ENCODE data around the gene SAXO2. TPM values are rescaled to one million over a fixed set of nuclear protein-coding genes. Genes with fewer than 3 reads are reported as not detected.
"Not testable (repeated sequence)": the region's sequence is repeated elsewhere in the genome, so short reads cannot be mapped to it uniquely, and the experiment has no call there.

SAXO2 gene
- total and polyA plus RNA-seq, 2 of the 8 experiments (the other 6 are each of a cell fraction or from before 2014, with no cell fraction given): 3.1 TPM

DNA sequence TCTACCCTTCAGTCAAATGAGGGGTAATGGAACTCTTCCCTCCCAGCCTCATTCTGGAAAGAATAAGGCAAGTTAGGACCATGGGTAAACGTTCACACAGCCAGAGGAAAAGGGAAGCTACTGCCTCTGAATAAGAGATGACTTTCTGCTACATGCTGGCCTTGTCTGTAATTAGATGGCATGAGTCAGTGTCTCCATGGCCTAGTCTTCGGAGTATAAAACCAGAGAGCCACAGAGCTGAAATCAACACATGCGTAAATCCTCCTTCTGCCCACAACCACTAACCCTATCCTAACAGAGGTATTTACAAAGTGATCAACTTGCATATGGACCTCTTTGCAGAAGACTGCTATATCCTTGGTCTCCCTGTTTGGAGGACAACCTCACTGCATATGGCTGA lies 14.4 kb upstream of the SAXO2 start:
- H4K20me1 ChIP-seq (replicated peaks in 1 of 2; ENCODE audit: control insufficient read depth in 1 of 2, insufficient read depth in 2 of 2, low read length in 2 of 2); H3K27ac ChIP-seq (ENCODE audit: low read depth, low read length); H3K9ac ChIP-seq (replicated peaks in 1 of 4; ENCODE audit: extremely low read depth in 1 of 4, low read depth in 3 of 4, low read length in 3 of 4); POLR2A ChIA-PET (ENCODE audit: partially characterized antibody); H3K79me2 ChIP-seq (ENCODE audit: control insufficient read depth in 1 of 2, insufficient read depth in 2 of 2, low read length in 2 of 2); H3K23ac ChIP-seq (ENCODE audit: insufficient read length); H3K18ac ChIP-seq (ENCODE audit: extremely low read depth, low read length); H2BK20ac ChIP-seq (ENCODE audit: low read length); H4K8ac ChIP-seq (ENCODE audit: extremely low read depth, insufficient read depth, low read length); H2BK12ac ChIP-seq (ENCODE audit: low read depth, low read length); H2BK15ac ChIP-seq (ENCODE audit: low read length); H3K4me2 ChIP-seq (ENCODE audit: insufficient read depth in 1 of 2, low read depth in 2 of 2, low read length in 2 of 2); H3K4me1 ChIP-seq (replicated peaks in 1 of 4; ENCODE audit: control insufficient read depth in 3 of 4, insufficient read depth in 4 of 4, low read length in 3 of 4); H2AFZ ChIP-seq (ENCODE audit: low read length); H3K4me3 ChIP-seq (ENCODE audit: extremely low read depth in 1 of 4, insufficient read depth in 2 of 4, low read depth in 3 of 4, low read length in 4 of 4); H3K14ac ChIP-seq (ENCODE audit: insufficient read length); H2AK5ac ChIP-seq (ENCODE audit: low read depth, low read length); H2BK120ac ChIP-seq (replicated peaks; ENCODE audit: low read depth, low read length); FAIRE-seq; H3K9me3 ChIP-seq (ENCODE audit: insufficient read depth in 2 of 2, low read depth in 1 of 2, low read length in 1 of 2); H3K56ac ChIP-seq (replicated peaks; ENCODE audit: insufficient read length, low read depth, low read length); CTCF ChIA-PET (ENCODE audit: partially characterized antibody); H4K91ac ChIP-seq (replicated peaks; ENCODE audit: insufficient read length, low read length); H2BK5ac ChIP-seq (ENCODE audit: low read depth, low read length); DNase-seq (ENCODE audit: low read depth in 1 of 2, low spot score in 2 of 2); H4K5ac ChIP-seq (ENCODE audit: insufficient read length, low read depth, low read length); H3K27me3 ChIP-seq (replicated peaks in 1 of 4; ENCODE audit: control insufficient read depth in 3 of 4, extremely low read depth in 1 of 4, insufficient read depth in 3 of 4, low read length in 3 of 4); H3K23me2 ChIP-seq (ENCODE audit: low read depth, low read length); H3K4ac ChIP-seq (replicated peaks; ENCODE audit: insufficient read length, low read depth, low read length); H3K79me1 ChIP-seq (ENCODE audit: low read depth, low read length); H3K36me3 ChIP-seq (ENCODE audit: control insufficient read depth in 2 of 4, insufficient read depth in 4 of 4, low read length in 3 of 4): not testable (repeated sequence)
- 98% methylated on average over 3 of the region's 3 CpGs; no CpG with 5 or more reads in 1 of the 2 experiments for WGBS, 2 experiments (ENCODE audit: extremely low coverage in 1 of 2, insufficient coverage in 1 of 2, insufficient read length in 1 of 2, insufficient replicate concordance in 2 of 2, low coverage in 1 of 2, low lambda C conversion rate in 2 of 2, missing lambda C conversion rate in 1 of 2)
